ENCODE results near the gene CNNM4.

The CNNM4 gene

DNA sequence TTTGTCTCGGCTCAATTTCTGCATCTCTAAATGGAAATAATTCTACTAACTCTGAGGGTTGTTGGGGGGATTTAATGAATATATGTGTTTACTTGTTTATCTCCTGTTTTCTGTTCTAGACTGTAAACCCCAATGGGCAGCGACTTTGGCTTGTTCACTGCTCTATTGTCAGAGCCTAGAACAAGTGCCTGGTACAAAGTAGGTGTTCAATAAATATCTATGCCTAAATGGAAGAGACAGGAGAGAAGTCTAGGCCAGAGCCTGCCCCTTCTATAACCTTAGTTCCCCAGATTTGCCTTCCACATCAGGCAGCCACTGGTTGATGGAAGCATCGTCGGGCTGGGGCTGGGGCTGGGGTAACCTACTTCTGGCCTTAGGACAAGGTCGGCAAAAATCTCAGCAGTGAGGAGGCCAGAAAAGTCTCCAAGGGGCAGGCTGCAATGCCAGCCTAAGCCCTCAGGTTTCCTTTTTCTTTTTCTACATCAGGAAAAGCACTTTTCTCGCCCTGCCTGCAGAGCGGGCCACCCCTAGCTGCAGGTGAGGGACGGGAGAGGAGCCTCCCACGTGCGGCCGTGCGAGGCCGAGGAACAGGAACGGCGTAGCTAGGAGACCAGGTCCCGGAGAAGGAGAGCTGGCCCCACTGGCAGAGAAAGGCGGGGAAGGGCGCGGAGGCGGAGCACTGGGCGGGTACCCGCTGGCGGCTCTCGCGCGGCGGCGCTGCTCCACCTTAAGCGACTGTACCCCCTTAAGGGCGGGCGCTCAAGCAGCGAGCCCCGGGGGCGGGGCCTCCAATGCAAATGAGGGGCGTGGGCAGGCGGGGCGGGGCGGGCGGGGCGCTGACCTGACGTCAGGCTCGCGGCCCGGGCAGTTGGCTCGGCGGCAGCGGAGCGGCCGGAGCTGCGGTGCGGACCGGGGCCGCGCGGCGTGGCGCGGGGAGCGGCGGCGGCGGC is at the start of gene CNNM4:
Gene CNNM4 (plus strand): TSS at position 867 of the 950 bp plus-strand sequence. CDS start 98 bp downstream, outside the sequence.
- DNase-seq (ENCODE audit: low spot score): peak; percentile 96

- DNase-seq (ENCODE audit: low spot score): no peak
These were observed 49.7 kb upstream of the CNNM4 start for GRCh38 chr2:96710985-96711384.

DNA sequence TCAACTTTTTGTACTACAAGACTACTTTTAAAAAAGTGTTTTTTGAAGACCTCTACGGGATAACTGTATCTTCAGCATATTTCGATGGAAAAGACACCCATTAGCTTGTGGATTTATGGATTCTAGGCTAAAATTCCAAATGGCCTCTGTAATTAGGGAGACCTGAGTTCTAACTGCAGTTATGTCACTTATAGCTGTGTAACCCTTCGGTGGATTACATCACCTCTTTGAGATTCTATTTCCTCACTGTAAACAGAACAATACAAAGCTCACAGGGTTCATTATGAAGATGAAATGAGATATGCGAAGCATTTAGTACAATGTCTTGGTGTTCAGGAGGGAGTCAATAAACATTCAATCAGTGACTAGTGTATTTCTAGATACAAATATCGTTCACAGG is 45.0 kb upstream of the CNNM4 start:
- peak; percentile 18 for DNase-seq (ENCODE audit: low spot score)

GRCh38 chr2:96716388-96716787 is 44.3 kb upstream of the CNNM4 start:
- DNase-seq (ENCODE audit: low spot score): no peak

- DNase-seq (ENCODE audit: low spot score): no peak
These were observed 34.6 kb upstream of the CNNM4 start for GRCh38 chr2:96726131-96726530.

DNA sequence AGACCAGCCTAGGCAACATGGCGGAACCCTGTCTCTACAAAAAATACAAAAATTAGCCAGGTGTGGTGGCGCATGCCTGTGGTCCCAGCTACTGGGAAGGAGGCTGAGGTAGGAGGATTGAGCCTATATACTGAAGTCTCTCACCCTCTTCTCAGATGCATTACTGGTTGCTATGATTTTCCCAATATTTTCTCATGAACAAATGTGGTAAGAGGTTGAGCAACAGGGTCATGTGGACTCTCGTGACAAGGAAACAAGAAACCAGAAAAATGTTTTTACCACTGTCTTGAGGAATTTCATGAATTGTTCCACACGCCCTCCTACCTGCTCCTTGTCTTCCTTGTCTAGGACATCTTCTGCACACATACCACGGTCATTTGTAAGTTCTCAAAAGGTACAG is 33.3 kb upstream of the CNNM4 start:
- no peak for DNase-seq (ENCODE audit: low spot score)

DNA sequence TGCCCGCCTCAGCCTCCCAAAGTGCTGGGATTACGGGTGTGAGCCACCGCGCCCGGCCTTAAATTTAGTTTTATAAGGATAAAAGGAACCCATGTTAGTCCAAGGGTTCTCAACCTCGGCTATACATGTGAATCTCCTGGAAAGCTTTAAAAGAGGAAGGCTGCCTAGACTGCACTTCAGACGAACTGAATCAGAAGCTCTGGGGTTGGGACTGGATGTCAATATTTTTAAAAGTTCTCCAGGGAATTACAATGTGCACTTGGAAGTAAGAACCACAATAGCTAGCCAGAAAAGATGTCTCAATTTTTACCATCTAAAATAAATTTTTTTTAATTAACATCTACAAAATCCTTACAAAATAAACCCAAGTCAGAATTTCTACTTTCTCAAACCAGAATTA is 31.0 kb upstream of the CNNM4 start:
- no peak for DNase-seq (ENCODE audit: low spot score)

- DNase-seq (ENCODE audit: low spot score): peak; percentile 15
These were observed 30.5 kb upstream of the CNNM4 start for GRCh38 chr2:96730212-96730611.

DNA sequence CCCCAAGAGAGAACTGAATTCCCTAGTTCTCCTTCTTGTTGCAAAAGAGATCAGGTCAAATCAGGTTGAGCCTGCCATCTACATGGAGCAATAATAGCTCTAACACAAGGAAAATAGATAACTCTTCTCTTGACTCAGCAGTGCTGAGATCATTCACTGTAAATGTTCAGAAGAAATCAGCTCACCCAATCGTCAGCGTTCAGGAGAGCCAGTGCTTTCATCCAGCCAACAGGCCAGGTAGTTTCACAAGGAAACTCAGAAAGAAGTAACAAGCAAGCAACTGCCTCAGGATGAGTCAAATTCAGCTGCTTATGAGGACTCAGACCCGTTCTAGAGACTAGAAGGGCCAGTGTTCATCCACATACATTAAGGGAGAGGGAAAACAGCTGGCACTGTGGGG is 26.8 kb upstream of the CNNM4 start:
- DNase-seq (ENCODE audit: low spot score): no peak

GRCh38 chr2:96734880-96735583 is 25.7 kb upstream of the CNNM4 start:
- no peak for DNase-seq (ENCODE audit: low spot score)

GRCh38 chr2:96737251-96737650 is 23.5 kb upstream of the CNNM4 start:
- DNase-seq (ENCODE audit: low spot score): no peak

DNA sequence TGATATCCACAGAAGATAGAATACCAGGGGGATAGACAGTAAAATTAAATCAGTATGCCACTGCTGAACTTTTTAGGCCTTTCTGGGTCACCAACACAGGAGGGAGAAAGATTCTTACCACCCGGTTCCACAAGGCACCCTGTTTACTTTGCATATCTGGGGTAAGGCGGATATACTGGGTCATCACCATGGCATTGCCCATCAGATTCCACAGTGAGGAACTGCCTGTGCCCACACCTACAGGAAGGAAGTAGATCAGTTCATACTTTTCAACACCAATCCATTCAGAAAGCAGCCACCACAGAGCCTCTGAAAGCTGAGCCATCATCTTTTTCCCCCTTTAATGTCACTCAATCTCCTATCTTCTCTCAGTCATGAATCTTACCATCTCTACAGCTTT is 22.9 kb upstream of the CNNM4 start:
- no peak for DNase-seq (ENCODE audit: low spot score)

GRCh38 chr2:96739076-96739632 is 21.5 kb upstream of the CNNM4 start:
- no peak for DNase-seq (ENCODE audit: low spot score)

GRCh38 chr2:96739633-96740428 is 20.9 kb upstream of the CNNM4 start, which contains the start of gene LMAN2L:
LMAN2L (minus strand) TSS chr2:96740064; CDS start chr2:96740040, 24 bp downstream.
- DNase-seq (ENCODE audit: low spot score): peak; percentile 98

- DNase-seq (ENCODE audit: low spot score): no peak
These were observed 13.6 kb upstream of the CNNM4 start for GRCh38 chr2:96747061-96747617.

- DNase-seq (ENCODE audit: low spot score): no peak
These were observed 8.9 kb upstream of the CNNM4 start for GRCh38 chr2:96751800-96752199.

- no peak for DNase-seq (ENCODE audit: low spot score)
These were observed 6.9 kb upstream of the CNNM4 start for GRCh38 chr2:96753661-96754282.

DNA sequence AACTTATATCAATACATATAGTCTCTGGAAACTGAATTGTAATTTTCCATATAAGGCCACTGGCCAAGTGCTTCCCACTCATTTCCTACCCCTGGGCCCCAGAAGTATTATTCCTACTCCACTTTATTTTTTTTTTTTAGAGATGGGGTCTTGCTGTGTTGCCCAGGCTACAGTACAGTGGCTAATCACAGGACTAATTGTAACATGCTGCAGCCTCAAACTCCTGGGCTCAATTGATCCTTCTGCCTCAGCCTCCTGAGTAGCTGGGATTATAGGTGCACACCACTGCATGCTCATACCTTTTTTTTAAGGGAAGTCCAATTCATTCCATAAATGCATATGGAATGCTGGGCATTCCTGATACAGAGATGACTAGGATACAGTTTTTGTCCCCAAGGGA is 6.4 kb upstream of the CNNM4 start:
- no peak for DNase-seq (ENCODE audit: low spot score)

DNA sequence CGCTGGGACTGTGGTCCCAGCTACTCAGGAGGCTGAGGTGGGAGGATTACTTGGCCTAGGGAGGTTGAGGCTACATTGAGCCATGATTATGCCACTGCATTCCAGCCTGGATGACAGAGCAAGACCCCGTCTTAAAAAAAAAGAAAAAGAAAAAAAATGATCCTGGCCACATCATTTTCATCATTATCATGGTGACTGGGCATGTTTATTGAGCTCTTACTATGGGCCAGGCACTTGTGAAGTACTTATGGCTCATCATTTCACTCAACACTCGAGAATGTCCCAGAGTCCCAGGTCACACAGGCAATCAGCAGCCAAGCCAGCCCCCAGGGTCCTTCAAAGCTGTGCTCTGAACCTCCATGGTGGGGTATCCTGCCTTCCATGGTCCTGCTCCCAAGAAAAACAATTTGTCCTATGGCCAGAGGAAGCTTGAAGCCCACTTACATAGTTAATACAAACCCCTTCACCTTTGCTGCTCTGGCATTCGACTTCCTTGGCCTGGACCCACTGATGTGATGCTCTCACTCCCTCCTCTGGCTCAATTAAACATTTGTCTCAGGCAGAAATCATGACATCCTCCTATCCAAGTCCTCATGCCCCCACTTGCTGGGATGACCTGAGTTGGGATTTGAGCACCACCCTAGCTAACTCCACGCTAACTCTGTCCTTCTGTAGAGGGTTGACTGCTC is 3.8 kb upstream of the CNNM4 start:
- DNase-seq (ENCODE audit: low spot score): no peak

DNA sequence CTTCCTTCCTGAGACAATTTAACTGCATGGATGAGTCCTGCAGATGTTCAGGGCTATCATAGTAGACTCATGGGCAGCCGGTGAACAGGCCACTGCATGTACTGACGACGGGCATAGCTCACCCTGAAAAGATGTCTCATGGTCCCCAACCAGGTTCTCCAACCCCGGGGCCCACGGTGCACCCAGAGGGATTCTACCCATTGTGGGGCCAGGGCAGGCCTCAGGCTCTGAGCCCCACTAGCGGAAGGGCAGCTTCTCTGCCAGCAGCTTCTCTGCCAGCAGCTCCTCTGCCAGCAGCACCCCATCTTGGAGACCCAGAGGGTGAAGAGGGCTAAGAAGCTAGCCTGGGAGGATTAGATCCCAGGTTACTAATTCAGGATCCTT is 3.2 kb upstream of the CNNM4 start:
- no peak for DNase-seq (ENCODE audit: low spot score)

DNA sequence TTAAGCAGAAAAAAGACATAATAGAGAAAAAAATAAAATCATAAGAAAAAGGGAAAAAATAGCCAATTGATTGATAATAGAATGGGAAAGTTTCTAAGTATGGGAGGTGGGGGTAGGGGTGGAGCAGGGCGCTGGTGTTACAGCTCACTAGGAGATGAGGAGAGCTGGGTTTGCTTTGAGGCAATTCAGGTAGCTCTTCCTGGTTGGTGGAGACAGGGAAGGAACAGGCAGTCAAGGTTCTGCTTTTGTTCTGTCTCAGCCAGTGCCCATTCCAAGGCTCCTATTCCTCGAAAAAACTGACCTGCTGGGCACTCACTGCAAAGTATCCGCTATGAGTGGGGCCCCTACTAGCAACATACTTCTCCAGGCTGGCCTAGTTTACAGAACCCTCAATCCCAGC is 1.7 kb upstream of the CNNM4 start:
- DNase-seq (ENCODE audit: low spot score): no peak

All from SW480 (cell line).